ENCODE data around the gene ROBO1. TPM values are rescaled to one million over a fixed set of nuclear protein-coding genes. Genes with fewer than 3 reads are reported as not detected.

ROBO1 gene
- total RNA-seq, 1 donor from 2014 or later: 19.4 TPM

DNA sequence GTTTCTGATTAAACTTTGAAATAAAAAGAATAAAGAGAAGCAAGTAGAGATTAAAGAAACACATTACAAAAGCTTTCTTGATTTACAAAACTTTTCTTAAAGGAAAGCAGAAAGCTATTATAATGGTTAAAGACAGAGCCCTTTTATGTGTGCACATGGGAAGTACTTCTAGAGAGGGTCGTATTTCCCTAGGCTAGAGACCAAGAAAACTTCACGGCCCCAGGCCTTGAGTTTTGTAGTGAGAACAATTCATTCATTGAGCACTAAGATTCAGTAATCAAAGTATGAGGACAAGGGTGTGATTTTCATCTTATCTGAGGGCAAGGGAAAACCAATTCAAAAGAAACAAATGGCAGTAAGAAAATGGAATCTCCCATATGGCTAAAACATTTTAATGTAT lies 854.1 kb downstream of the ROBO1 start:
- DNase-seq (ENCODE audit: low read depth): no peak
- H3K4me3 ChIP-seq (ENCODE audit: low read depth, low read length): no peak overlapping the region
- TF ChIP-seq, protein P1, sequence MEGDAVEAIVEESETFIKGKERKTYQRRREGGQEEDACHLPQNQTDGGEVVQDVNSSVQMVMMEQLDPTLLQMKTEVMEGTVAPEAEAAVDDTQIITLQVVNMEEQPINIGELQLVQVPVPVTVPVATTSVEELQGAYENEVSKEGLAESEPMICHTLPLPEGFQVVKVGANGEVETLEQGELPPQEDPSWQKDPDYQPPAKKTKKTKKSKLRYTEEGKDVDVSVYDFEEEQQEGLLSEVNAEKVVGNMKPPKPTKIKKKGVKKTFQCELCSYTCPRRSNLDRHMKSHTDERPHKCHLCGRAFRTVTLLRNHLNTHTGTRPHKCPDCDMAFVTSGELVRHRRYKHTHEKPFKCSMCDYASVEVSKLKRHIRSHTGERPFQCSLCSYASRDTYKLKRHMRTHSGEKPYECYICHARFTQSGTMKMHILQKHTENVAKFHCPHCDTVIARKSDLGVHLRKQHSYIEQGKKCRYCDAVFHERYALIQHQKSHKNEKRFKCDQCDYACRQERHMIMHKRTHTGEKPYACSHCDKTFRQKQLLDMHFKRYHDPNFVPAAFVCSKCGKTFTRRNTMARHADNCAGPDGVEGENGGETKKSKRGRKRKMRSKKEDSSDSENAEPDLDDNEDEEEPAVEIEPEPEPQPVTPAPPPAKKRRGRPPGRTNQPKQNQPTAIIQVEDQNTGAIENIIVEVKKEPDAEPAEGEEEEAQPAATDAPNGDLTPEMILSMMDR (conservative IDR thresholded peaks at IDR 0.05; ENCODE audit: low read depth, low read length): no peak

DNA sequence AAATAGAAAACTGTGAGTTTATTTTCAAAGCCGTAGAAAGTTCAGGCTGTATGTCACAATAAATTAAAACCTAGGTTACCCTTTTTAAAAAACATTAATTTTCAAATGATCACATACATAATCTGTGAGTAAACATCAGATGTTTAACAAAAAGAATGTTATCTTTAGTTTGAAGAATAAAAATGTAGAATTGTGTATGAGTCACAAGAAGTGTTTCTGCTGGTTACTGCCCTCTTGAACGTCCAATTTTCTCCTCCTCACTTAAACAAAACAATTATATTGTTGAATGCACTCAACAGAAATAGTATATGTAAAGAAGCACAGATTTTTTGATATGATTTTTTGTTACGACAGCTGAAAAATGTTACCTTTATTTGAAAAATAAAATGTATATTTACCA lies 855.1 kb downstream of the ROBO1 start:
- DNase-seq (ENCODE audit: low read depth): no peak
- no peak overlapping the region for H3K4me3 ChIP-seq (ENCODE audit: low read depth, low read length)
- TF ChIP-seq, protein P1 (conservative IDR thresholded peaks at IDR 0.05; ENCODE audit: low read depth, low read length): no peak

DNA sequence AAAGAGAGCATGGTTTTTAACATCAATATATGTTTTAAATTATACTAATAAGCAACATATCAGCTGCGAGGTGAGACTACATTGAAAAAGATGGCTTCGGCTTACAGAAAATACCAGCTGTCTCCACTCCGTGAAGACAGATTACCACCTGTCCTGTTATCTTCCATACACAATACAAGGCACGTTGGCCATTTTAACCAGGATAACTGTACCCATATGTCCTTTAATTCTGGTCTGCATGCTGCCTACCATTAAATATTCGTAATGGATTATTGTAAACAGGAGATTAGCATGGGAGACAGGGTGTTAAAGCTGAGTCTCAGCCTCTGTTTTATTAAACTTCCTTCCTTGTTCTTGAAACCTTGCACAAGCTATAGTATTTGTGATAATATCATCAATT lies 855.5 kb downstream of the ROBO1 start:
- TF ChIP-seq, protein P1 (conservative IDR thresholded peaks at IDR 0.05; ENCODE audit: low read depth, low read length): no peak
- H3K4me3 ChIP-seq (ENCODE audit: low read depth, low read length): no peak overlapping the region
- DNase-seq (ENCODE audit: low read depth): no peak

DNA sequence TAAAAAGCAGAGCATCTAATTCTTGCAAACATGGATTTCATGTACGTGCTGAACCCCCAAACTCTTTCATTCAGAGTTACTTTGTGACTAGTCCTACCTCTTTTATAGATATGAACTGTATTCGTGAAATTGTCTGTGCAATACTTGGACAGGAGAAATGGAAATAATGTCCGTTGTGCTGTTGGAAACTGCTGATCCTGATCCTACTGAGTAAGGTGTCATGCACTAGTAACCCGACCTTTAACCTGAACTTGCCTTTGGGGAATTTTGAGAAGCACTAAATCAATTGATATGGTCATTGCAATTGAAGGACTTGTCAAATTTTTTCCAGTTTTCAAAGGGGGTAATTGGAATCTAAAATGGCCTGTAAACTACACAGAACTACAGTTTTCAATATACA lies 856.4 kb downstream of the ROBO1 start:
- TF ChIP-seq, protein P1 (conservative IDR thresholded peaks at IDR 0.05; ENCODE audit: low read depth, low read length): no peak
- no peak overlapping the region for H3K4me3 ChIP-seq (ENCODE audit: low read depth, low read length)
- no peak for DNase-seq (ENCODE audit: low read depth)

DNA sequence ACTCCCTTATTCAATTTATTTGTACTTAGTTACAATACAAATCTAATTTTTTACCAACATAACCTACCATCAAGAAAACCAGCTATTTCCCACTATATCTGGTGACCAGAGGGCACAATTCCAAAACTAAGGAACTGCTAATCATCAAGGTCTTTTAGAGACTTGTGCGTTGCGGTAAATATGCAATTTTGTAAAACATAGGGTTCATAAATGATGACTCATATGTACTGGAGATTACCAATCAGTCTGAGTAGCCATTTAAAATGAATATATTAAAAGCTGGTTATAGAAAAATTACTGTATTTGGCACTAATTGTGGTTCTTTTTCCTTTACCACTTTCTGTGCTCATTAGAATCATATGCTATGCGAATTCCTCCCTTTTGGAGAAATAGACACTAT lies 859.6 kb downstream of the ROBO1 start:
- no peak for DNase-seq (ENCODE audit: low read depth)
- TF ChIP-seq, protein P1 (conservative IDR thresholded peaks at IDR 0.05; ENCODE audit: low read depth, low read length): no peak
- H3K4me3 ChIP-seq (ENCODE audit: low read depth, low read length): no peak overlapping the region

DNA sequence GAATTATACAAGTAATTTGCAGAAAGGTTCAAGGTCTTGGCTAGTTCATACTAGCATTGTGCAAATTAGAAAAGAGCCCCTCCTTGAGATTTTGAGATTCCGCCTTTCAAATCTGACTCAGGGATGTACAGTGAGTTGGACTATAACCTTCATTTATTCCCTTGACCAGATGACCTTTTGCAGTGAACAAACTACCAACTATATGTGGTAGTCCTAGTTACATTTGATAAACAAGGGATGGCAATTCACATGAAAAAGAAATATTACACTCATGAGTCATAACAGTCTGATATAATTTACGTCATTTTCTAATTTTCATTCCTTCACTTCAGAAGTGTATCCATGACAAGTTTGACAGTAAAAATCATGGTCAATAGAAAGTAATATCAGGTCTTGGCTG lies 860.4 kb downstream of the ROBO1 start:
- TF ChIP-seq, protein P1 (conservative IDR thresholded peaks at IDR 0.05; ENCODE audit: low read depth, low read length): no peak
- no peak overlapping the region for H3K4me3 ChIP-seq (ENCODE audit: low read depth, low read length)
- DNase-seq (ENCODE audit: low read depth): no peak

DNA sequence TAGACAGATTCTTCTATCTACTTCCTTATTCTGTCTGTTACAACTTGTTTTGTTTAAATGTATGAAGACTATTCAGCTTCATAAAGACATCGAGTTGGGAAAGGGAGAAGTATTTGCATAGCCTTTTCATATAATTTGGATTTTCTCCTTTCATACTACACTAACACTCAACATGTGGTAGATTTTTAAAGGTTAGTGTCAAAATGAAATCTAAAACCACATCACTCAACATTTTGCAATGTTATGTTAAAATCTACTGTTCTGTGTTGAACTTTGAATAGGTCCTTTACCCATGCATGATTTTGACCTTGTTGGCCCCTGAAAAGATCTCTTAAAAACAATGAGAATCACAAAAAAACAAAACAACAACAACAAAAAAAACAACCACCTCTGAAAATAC lies 860.9 kb downstream of the ROBO1 start:
- TF ChIP-seq, protein P1 (conservative IDR thresholded peaks at IDR 0.05; ENCODE audit: low read depth, low read length): no peak
- no peak for DNase-seq (ENCODE audit: low read depth)
- no peak overlapping the region for H3K4me3 ChIP-seq (ENCODE audit: low read depth, low read length)

Measured in epithelial cell of proximal tubule (primary cell).